Smooth muscle cell (in vitro differentiated cells): ENCODE results near the gene ACTL8. TPM values are rescaled to one million over a fixed set of nuclear protein-coding genes. Genes with fewer than 3 reads are reported as not detected.

Source experiments
- DNase-seq: peaks from one replicate; lab custom pipeline; 2025; ENCODE audit not compliant: unreplicated experiment; lab: John Stamatoyannopoulos, UW
- H2AFZ ChIP-seq: fragments of 200-600 bp; sonication (generic); 2 replicates; pipeline ENCODE4 v1.6.0; 2016; ENCODE audit warnings: antibody characterized with exemption, low read depth, mild to moderate bottlenecking
- H3F3A ChIP-seq: fragments of 200-600 bp; sonication (generic); 2 replicates; pipeline ENCODE4 v1.6.0; 2017; ENCODE audit warnings: antibody characterized with exemption, low read depth
- H3K27ac ChIP-seq: fragments of 200-600 bp; sonication (generic); 2 replicates; pipeline ENCODE4 v1.5.1; 2016; ENCODE audit warnings: low read depth, mild to moderate bottlenecking
- H3K27me3 ChIP-seq: fragments of 200-600 bp; sonication (generic); 2 replicates; pipeline ENCODE4 v1.6.1; 2016; ENCODE audit warnings: low read depth, mild to moderate bottlenecking
- H3K36me3 ChIP-seq: fragments of 200-600 bp; sonication (generic); 2 replicates; pipeline ENCODE4 v1.5.1; 2016; ENCODE audit warnings: low read depth
- H3K4me1 ChIP-seq: fragments of 200-600 bp; sonication (generic); 2 replicates; pipeline ENCODE4 v1.5.1; 2016; ENCODE audit warnings: low read depth
- H3K4me2 ChIP-seq: fragments of 200-600 bp; sonication (generic); 2 replicates; pipeline ENCODE4 v1.6.0; 2016; ENCODE audit warnings: mild to moderate bottlenecking
- H3K4me3 ChIP-seq: fragments of 200-600 bp; sonication (generic); 2 replicates; pipeline ENCODE4 v1.5.1; 2016; ENCODE audit warnings: mild to moderate bottlenecking
- H3K79me2 ChIP-seq: fragments of 200-600 bp; sonication (generic); 2 replicates; pipeline ENCODE4 v1.6.0; 2016; ENCODE audit warnings: low read depth, mild to moderate bottlenecking
- H3K9ac ChIP-seq: fragments of 200-600 bp; sonication (generic); 2 replicates; pipeline ENCODE4 v1.6.0; 2016; ENCODE audit warnings: low read depth
- H3K9me3 ChIP-seq: fragments of 200-600 bp; sonication (generic); replicated peaks from 2 replicates; pipeline ENCODE4 v1.5.1; 2016; ENCODE audit warnings: low read depth
- H4K20me1 ChIP-seq: fragments of 200-600 bp; sonication (generic); 2 replicates; pipeline ENCODE4 v1.6.0; 2016; ENCODE audit warnings: low read depth
- CTCF ChIP-seq: fragments of 200-600 bp; sonication (generic); IDR thresholded peaks from 2 replicates; pipeline ENCODE4 v1.5.1; 2017; ENCODE audit warnings: borderline replicate concordance, mild to moderate bottlenecking, antibody characterized with exemption; ENCODE audit not compliant: insufficient read depth, poor library complexity, severe bottlenecking
- WGBS: methylation state at CpG from one replicate; pipeline ENCODE4 v1.1.7; 2016; ENCODE audit warnings: low lambda C conversion rate; 5-methylcytosine and 5-hydroxymethylcytosine counted together
- polyA plus RNA-seq: library from polyadenylated mRNA; unstranded; fragments of >200 nt; fragmentation: Nextera tagmentation; extraction: Ambion mirVana; gene quantifications from 2 replicates; pipeline ENCODE4 v1.2.1, GENCODE V29; 2016
- total RNA-seq: library from RNA; depleted of rRNA; stranded (reverse); fragments of >200 nt; gene quantifications from 2 replicates; pipeline ENCODE4 v1.2.3, GENCODE V29; 2014

ACTL8 gene
- total and polyA plus RNA-seq, 2 experiments from 2014 or later: 0.13 TPM; not detected in 1

DNA sequence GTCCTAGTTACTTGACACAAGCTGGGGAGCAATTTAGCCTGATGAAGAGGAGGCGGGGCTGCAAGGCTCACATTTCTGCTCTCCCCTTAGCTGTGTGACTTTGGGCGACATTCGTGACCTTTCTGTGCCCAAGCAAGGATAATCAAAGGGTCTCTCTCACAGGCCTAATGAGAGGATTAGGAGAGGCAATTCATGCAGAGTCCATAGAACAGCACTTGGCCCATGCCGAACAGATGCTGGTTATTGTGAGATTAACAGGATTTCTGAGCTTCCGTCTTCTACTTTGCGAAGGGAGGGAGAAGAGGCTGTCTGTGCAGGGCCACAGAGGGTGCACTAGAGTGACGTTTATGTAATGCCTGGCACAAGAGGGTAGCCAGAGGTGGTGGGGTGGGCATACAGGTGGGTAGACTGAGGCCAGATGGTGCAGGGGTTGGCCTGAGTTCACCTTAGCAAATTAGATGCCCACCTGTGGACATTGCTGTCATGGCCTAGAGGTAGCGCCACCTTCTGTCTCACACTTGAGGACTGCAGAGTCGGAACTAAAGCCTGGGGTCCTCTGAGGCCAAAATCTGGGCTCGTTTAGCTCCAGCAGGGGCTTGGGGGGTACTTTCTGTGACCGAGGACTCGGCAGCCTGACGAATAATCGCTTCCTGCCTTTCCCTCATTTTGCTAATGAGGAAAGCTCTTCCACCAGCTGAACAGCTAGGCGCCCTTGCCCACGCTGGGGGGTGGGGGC, 18.6 kb downstream of the ACTL8 start:
- WGBS: 67% methylated on average over 16 of the region's 16 CpGs
- no peak for DNase-seq
- H2AFZ ChIP-seq: no peak overlapping the region

DNA sequence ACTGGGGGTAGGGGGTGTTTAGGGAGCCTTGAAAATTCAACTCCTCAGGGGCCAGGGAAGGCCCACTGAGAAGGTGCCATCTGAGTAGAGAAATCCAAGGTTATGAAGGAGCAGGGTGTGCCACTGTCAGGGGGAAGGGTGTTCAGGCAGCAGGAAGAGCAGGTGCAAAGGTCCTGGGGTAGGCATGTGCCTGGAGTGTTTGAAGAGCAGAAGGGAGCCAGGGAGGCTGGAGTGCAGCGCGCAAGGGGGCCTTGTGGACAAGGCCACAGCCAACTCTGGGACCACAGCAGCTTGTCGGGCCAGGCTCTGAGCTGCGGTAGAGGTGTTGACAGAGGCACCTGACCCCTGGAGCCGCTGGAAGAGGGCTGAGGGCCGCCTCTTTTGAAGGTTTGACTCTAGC, 19.3 kb downstream of the ACTL8 start:
- Histone ChIP-seq H3K9ac (no peak overlapping the region), H4K20me1 (no peaks in the 10 kb centered on the region), H3K27ac (no peak overlapping the region), H3K4me1 (peaks cover 8% of the 10 kb centered on the region), H3K4me3 (no peak overlapping the region), H3K36me3 (no peaks in the 10 kb centered on the region), H2AFZ (no peak overlapping the region), H3K79me2 (no peaks in the 10 kb centered on the region), H3K4me2 (no peak overlapping the region), H3F3A (peaks cover 6% of the 10 kb centered on the region), H3K9me3 (no peaks in the 10 kb centered on the region), H3K27me3 (no peaks in the 10 kb centered on the region)
- 93% methylated on average over 6 of the region's 6 CpGs for WGBS
- no peak for DNase-seq
- no peak for TF ChIP-seq CTCF

More for the DNA sequence above, 18.6 kb downstream of the ACTL8 start:
- Histone ChIP-seq H3K36me3 (no peaks in the 10 kb centered on the region), H3K27me3 (no peaks in the 10 kb centered on the region), H3K4me1 (peaks cover 8% of the 10 kb centered on the region), H3K27ac (no peak overlapping the region), H3K9ac (no peak overlapping the region), H4K20me1 (no peaks in the 10 kb centered on the region), H3K4me2 (no peak overlapping the region), H3K9me3 (no peaks in the 10 kb centered on the region), H3K79me2 (no peaks in the 10 kb centered on the region), H3F3A (peaks cover 12% of the 10 kb centered on the region), H3K4me3 (no peak overlapping the region)
- TF ChIP-seq CTCF: no peak

DNA sequence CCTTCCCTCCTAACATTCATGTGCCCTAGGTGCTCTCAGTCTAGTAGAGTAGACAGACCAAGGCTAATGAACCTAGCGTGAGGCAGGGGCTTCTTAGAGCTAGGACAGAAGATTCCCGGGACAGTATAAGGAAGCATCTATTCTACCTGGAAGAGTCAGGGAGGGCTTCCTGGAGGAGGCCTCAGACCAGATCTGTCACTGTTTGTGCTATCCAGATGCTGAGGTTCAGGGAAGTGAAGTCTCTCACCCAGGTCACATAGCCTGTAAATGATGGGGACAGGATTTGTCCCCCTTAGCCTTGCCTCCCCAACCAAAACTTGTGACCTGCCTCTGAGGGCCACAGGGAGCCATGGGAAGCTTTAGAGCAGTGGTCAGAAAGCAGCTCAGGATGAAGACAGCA, 20.7 kb downstream of the ACTL8 start:
- Histone ChIP-seq H3F3A (no peaks in the 10 kb centered on the region), H3K79me2 (no peaks in the 10 kb centered on the region), H3K27me3 (no peaks in the 10 kb centered on the region), H3K9me3 (no peaks in the 10 kb centered on the region), H3K27ac (no peak overlapping the region), H3K4me1 (peaks cover 8% of the 10 kb centered on the region), H3K4me3 (no peak overlapping the region), H2AFZ (no peak overlapping the region), H3K36me3 (no peaks in the 10 kb centered on the region), H3K9ac (no peak overlapping the region), H3K4me2 (no peak overlapping the region), H4K20me1 (no peaks in the 10 kb centered on the region)
- no peak for TF ChIP-seq CTCF
- WGBS: 93% methylated on average over 2 of the region's 2 CpGs
- DNase-seq: no peak

DNA sequence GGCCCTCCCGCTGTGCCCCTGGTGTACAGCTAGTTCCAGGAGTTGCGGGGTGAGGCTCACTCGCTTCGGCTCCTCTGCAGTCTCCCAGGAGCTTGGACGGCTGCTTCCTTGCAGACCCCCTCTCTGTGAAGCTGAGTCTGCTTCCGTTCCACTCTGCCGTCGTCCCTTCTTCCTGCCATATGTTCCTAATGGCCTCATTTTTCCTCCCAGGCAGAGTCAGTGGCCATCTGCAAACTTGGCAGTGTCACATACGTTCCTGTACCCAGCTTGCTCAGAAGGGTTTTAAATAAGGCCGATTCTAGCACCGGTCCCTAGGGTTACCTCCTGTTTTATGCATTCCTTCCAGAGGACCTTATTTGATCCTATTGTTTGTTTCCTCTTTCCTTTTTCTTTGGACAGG, 21.3 kb downstream of the ACTL8 start:
- H3K36me3 ChIP-seq: no peaks in the 10 kb centered on the region
- no peak overlapping the region for H3K4me3 ChIP-seq
- no peaks in the 10 kb centered on the region for H3F3A ChIP-seq
- no peaks in the 10 kb centered on the region for H4K20me1 ChIP-seq
- no peaks in the 10 kb centered on the region for H3K27me3 ChIP-seq
- H2AFZ ChIP-seq: no peak overlapping the region
- peaks cover 8% of the 10 kb centered on the region for H3K4me1 ChIP-seq
- no peaks in the 10 kb centered on the region for H3K9me3 ChIP-seq
- no peak for TF ChIP-seq CTCF
- no peaks in the 10 kb centered on the region for H3K79me2 ChIP-seq
- DNase-seq: no peak
- H3K4me2 ChIP-seq: no peak overlapping the region
- no peak overlapping the region for H3K9ac ChIP-seq
- 82% methylated on average over 11 of the region's 11 CpGs for WGBS
- H3K27ac ChIP-seq: no peak overlapping the region
